Pancreas (tissue), 10 donors: ENCODE measurements around the gene PLCD4. TPM values are rescaled to one million over a fixed set of nuclear protein-coding genes. Genes with fewer than 3 reads are reported as not detected.

Experiments
- ATAC-seq, 4 donors: fragments of 200-7000 bp; cut with Tn5 transposase; one replicate each; pipeline versions ENCODE4 v1.8.0 to v1.9.1; 2020; ENCODE audit warnings: mild to moderate bottlenecking in 4 of 4, moderate library complexity in 4 of 4
- DNase-seq, 6 donors: peaks; one replicate each; pipeline ENCODE4 v3.0.0-alpha.2; 2020
- FAIRE-seq: peaks from 2 replicates; lab custom pipeline; 2012; peaks lifted over from hg19 to GRCh38; lab: Jason Lieb, UNC
- H3K27ac ChIP-seq, 4 donors: fragments of 200-600 bp; sonication (generic); 1 replicate in 3 of 4; 2 replicates in 1 of 4; pipeline versions ENCODE4 v1.5.0 to v1.8.0; 2020
- H3K27me3 ChIP-seq, 4 donors: fragments of 200-600 bp; one replicate each; pipeline ENCODE4 v1.8.0; 2021
- H3K36me3 ChIP-seq, 3 donors: fragments of 200-600 bp; sonication (generic) in 1 of 3; one replicate each; pipeline versions ENCODE4 v1.5.0 to v1.8.0; 2020 to 2021
- H3K4me1 ChIP-seq, 3 donors: fragments of 200-600 bp; one replicate each; pipeline ENCODE4 v1.8.0; 2021
- H3K4me3 ChIP-seq, 4 donors: fragments of 200-600 bp; sonication (generic) in 2 of 4; one replicate each; pipeline versions ENCODE4 v1.5.0 to v1.8.0; 2020 to 2021
- H3K9me3 ChIP-seq, 4 donors: fragments of 200-600 bp; one replicate each; pipeline ENCODE4 v1.8.0; 2021
- WGBS, 2 donors: extraction: QIAGEN DNeasy Blood & Tissue Kit; methylation state at CpG; one replicate each; pipeline ENCODE4 v1.1.7; 2013; 5-methylcytosine and 5-hydroxymethylcytosine counted together
- intact Hi-C, 3 donors: fragments of 100-400 bp; cut with DNase I; formaldehyde crosslinking; loops; one replicate each; pipeline versions ENCODE4 v1.11.1 to v1.14.2; 2022
- polyA plus RNA-seq, 2 donors: library from polyadenylated mRNA; stranded (reverse); fragments of 200-250 nt; gene quantifications; one replicate each; pipeline ENCODE4 v1.2.3, GENCODE V29; 2013
- total RNA-seq, 6 donors: library from RNA; stranded (reverse); fragmentation: NEBNext Ultra II Directional in 4 of 6; extraction: Animal tissue kit (Norgen Biotek cat#: 25700) in 4 of 6; gene quantifications; one replicate each; pipeline versions ENCODE4 v1.2.1 to v1.2.4, GENCODE V29; 2021 to 2023
- TF ChIP-seq, protein P1 (sequence below), 4 donors: fragments of 200-600 bp; sonication (generic) in 3 of 4; IDR thresholded peaks; one replicate each; pipeline versions ENCODE4 v1.5.0 to v1.8.0; 2021; ENCODE audit warnings: antibody characterized with exemption in 4 of 4
- donor health status: healthy with polysubstance abuse.
- donor health status: DM: no; HTN: no; CAD: no; lungs with moderate emphysema.
- donor health status: DM: no; HTN: no; CAD: no.
- donor health status: control.
- donor health status: control.
- donor health status: Bipolar disorder and iron deficiency.
- donor health status: DM: yes; HTN: yes; CAD: no.
- donor health status: DM: no; HTN: no; CAD: no.
- donor health status: DM: no; HTN: no; CAD: no.
- donor health status: DM: yes; HTN: yes; CAD: no.

Gene PLCD4
- total and polyA plus RNA-seq, 8 donors, result 0.19 to 1.1 (median 0.34) TPM; not detected in 1

DNA sequence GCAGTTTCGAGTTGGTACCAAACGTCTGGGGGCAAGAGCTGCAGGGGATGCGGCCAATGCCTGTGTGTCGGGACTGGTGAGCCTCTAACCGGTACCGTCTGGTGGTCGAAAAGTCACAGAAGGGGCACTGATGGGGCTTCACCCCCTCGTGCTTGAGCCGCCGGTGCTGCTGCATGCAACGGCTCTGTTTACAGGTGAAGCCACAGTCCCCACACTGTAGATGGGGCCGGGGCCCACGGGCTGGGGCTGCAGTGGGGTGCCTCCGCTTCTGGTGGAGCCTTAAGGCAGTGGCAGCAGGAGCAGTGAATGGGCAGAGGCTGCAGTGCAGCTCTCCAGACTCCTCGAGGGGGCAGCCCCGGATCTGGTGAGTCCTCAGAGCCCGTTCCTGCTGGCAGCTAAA lies 35.1 kb downstream of the PLCD4 start:
- DNase-seq, result peak in 1 of 6 donors; percentile 55
- Histone ChIP-seq H3K4me3 (no peak overlapping the region), H3K36me3 (peaks cover 11 to 72% (median 27%) of the 10 kb centered on the region in 3 donors), H3K4me1 (no peaks in the 10 kb centered on the region), H3K27me3 (no peaks in the 10 kb centered on the region), H3K27ac (no peak overlapping the region), H3K9me3 (no peaks in the 10 kb centered on the region)
- no peak for ATAC-seq
- WGBS, 2 donors, result 89% methylated on average over 17 of the region's 17 CpGs
- TF ChIP-seq, protein P1, sequence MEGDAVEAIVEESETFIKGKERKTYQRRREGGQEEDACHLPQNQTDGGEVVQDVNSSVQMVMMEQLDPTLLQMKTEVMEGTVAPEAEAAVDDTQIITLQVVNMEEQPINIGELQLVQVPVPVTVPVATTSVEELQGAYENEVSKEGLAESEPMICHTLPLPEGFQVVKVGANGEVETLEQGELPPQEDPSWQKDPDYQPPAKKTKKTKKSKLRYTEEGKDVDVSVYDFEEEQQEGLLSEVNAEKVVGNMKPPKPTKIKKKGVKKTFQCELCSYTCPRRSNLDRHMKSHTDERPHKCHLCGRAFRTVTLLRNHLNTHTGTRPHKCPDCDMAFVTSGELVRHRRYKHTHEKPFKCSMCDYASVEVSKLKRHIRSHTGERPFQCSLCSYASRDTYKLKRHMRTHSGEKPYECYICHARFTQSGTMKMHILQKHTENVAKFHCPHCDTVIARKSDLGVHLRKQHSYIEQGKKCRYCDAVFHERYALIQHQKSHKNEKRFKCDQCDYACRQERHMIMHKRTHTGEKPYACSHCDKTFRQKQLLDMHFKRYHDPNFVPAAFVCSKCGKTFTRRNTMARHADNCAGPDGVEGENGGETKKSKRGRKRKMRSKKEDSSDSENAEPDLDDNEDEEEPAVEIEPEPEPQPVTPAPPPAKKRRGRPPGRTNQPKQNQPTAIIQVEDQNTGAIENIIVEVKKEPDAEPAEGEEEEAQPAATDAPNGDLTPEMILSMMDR (IDR thresholded peaks at IDR 0.05), result no peak
- intact Hi-C loops, result no loop called here
- FAIRE-seq, result no peak

DNA sequence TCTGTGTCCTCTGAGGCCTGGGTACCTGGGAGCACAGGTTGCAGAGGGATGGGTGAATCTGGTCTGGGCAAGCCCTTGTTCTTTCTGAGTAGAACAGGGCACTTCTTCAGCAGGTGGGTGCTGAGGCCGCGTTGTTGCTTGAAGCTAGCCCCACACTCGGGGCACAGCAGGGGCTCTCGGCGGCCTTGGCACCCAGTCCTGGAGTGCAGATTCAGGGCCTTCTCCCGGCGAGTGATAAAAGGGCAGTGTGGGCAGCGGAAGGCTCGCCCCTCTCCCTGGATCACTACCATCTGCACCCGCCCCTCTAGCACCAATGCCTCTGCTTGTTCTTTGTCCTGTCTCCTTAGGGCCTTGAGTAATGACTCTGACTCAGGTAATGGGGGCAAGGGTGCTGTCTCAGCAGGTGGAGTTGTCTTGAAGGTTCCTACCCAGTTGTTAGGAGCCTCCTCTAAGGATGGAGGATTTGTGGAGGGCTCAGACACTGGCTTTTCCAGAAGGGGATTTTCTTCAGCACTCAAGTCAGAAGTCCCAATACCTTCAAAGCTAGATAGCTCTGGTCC lies 36.1 kb downstream of the PLCD4 start:
- TF ChIP-seq, protein P1 (IDR thresholded peaks at IDR 0.05), result no peak
- H3K27ac ChIP-seq, result peak overlapping the region in 1 of 4 donors; percentile 67
- H3K9me3 ChIP-seq, result no peaks in the 10 kb centered on the region
- ATAC-seq, result no peak
- FAIRE-seq, result no peak
- no peak overlapping the region for H3K4me3 ChIP-seq
- 87 to 92% methylated on average over 10 of the region's 10 CpGs for WGBS, 2 donors
- intact Hi-C loops, result no loop called here
- H3K27me3 ChIP-seq, result no peaks in the 10 kb centered on the region
- DNase-seq, result no peak
- no peaks in the 10 kb centered on the region for H3K4me1 ChIP-seq
- peaks cover 11 to 71% (median 20%) of the 10 kb centered on the region in 3 donors for H3K36me3 ChIP-seq

DNA sequence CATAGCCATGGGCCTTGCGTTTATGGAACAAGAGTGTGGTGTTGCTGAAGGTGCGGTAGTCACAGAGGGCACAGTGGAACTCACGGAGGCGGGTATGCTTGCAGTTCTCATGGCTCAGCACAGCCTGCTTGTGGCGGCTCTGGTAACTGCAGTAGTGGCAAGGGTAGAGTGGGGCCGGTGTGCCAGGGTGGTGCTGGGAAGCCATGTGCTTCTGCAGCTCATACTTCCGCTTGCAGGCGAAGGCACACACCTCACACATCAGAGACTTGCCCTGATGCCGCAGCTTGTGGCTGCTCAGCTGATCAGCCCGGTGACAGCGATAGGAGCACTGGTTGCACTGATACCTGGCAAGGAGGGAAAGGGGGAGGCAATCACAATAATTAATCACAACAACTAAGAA lies 37.0 kb downstream of the PLCD4 start:
- Histone ChIP-seq H3K4me1 (no peaks in the 10 kb centered on the region), H3K36me3 (peaks cover 11 to 71% (median 20%) of the 10 kb centered on the region in 3 donors), H3K9me3 (no peaks in the 10 kb centered on the region), H3K27me3 (no peaks in the 10 kb centered on the region), H3K27ac (peak overlapping the region in 3 of 4 donors; percentile 49 to 67 (median 58)), H3K4me3 (no peak overlapping the region)
- no peak for FAIRE-seq
- TF ChIP-seq, protein P1 (IDR thresholded peaks at IDR 0.05), result no peak
- WGBS, 2 donors, result 62 to 71% methylated on average over 11 of the region's 11 CpGs
- peak in 1 of 6 donors; percentile 14 for DNase-seq
- intact Hi-C loops, result no loop called here
- ATAC-seq, result peak; percentile 52 to 64 (median 54)

DNA sequence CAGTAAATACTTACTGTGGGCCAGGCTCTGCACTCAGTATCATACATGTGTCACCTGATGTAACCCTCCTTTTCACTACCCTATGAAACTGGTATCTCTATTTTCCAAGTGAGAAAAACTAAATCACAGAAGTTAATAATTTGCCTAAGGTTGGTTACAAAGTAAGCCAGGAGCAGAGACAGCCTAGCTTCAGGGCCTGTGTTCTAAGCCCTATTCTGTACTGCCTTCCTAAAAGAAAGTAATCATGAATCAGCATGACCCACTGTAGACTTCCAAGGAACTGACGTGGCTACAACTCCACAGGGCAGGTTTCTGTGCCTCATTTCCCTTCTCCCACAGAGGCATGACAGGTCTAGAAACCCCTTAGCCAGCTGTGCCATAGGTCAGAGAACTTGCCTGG lies 37.4 kb downstream of the PLCD4 start:
- 53 to 68% methylated on average over 1 of the region's 1 CpG for WGBS, 2 donors
- no peaks in the 10 kb centered on the region for H3K27me3 ChIP-seq
- no peak for FAIRE-seq
- H3K4me3 ChIP-seq, result no peak overlapping the region
- H3K9me3 ChIP-seq, result no peaks in the 10 kb centered on the region
- peak overlapping the region in 3 of 4 donors; percentile 26 to 67 (median 58) for H3K27ac ChIP-seq
- H3K36me3 ChIP-seq, result peaks cover 11 to 73% (median 20%) of the 10 kb centered on the region in 3 donors
- H3K4me1 ChIP-seq, result no peaks in the 10 kb centered on the region
- no peak for DNase-seq
- TF ChIP-seq, protein P1 (IDR thresholded peaks at IDR 0.05), result no peak
- ATAC-seq, result peak; percentile 32 to 66 (median 62)
- intact Hi-C loops, result no loop called here
